ENCODE measurements around the gene SMG6. TPM values are rescaled to one million over a fixed set of nuclear protein-coding genes. Genes with fewer than 3 reads are reported as not detected.

Gene SMG6
- total and polyA plus RNA-seq, 2 donors (not counting 3 experiments of a cell fraction or from before 2014, with no cell fraction given), result 40.1 to 42.2 TPM

DNA sequence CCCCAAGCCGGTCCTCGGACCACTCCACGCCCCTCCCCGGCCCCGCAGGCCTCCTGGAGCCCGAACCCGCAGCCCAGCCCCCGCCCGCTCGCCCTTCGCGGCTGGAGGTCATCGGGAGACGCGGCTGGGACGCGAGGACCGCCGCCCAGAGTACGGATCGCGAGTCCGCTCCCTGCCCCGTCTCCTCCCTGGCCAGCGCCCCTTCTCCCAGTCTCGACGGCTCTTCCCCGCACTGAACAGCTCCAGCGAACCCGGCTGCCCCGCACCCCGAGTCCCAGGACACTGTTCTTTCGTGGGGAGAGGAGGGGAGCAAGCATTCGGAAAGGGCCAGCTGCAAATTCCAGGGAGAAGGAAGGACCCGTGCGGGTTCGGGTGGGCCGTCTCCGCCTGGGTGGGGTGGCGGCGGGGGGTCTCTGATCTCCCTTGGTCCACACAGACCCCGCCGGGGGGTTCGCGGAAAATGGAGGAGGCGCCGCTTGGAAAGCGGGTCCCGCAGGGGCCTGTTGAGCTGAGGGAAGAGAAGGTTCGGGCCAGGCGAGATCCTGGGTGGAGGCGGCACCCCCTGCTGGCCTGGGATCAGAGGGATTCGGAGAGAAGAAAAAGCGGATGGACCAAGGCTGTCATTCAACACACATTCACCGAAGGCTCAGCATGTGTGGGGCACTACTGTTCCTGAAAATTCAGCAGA is 277.8 kb downstream of the SMG6 start:
- Histone ChIP-seq H3K9me3 (replicated peaks; ENCODE audit: control insufficient read depth, insufficient read depth, low read length) (no peaks in the 10 kb centered on the region), H3K79me2 (ENCODE audit: control insufficient read depth, insufficient read depth, low read length) (no peaks in the 10 kb centered on the region), H3K4me1 (ENCODE audit: control insufficient read depth, extremely low read depth, insufficient read depth, low read length) (peaks cover 13% of the 10 kb centered on the region), H3K27ac (ENCODE audit: insufficient read depth, low read depth, low read length) (no peak overlapping the region), H2AFZ (ENCODE audit: low read depth, low read length) (peak overlapping the region; percentile 66), H3K27me3 (ENCODE audit: control insufficient read depth in 2 of 2, insufficient read depth in 2 of 2, low read length in 2 of 2) (peaks cover 34 to 35% of the 10 kb centered on the region in 2 experiments), H4K20me1 (replicated peaks; ENCODE audit: control insufficient read depth, extremely low read depth, insufficient read depth, low read length) (no peaks in the 10 kb centered on the region), H3K9ac (replicated peaks; ENCODE audit: extremely low read depth, insufficient read depth, low read length) (no peak overlapping the region), H3K9me1 (replicated peaks; ENCODE audit: control insufficient read depth, extremely low read depth, insufficient read depth, low read length) (no peaks in the 10 kb centered on the region), H3K4me3 (replicated peaks in 1 of 3; ENCODE audit: insufficient read depth in 1 of 3, low read depth in 1 of 3, low read length in 3 of 3) (peak overlapping the region; percentile 12 to 27 (median 13)), H3K4me2 (ENCODE audit: insufficient read depth, low read length) (peak overlapping the region; percentile 25), H3K36me3 (ENCODE audit: control insufficient read depth in 2 of 2, extremely low read depth in 1 of 2, insufficient read depth in 2 of 2, low read length in 2 of 2) (no peaks in the 10 kb centered on the region)
- DNase-seq (ENCODE audit: low read depth, low spot score) (peak; percentile 56), FAIRE-seq (no peak)
- intact Hi-C loops (cut with micrococcal nuclease) (loop anchor here (1.0 kb wide), 1 partner anchor 117 kb away; no protein-coding TSS in a partner anchor), dilution Hi-C loops (cut with MboI; ENCODE audit: extremely low pct_ligation_motif_present, low sequenced_read_pairs) (no loop called here)
- TF ChIP-seq MYC (IDR thresholded peaks at IDR 0.05; ENCODE audit: low read depth, low read length) (no peak), POLR2A (IDR thresholded peaks at IDR 0.05; ENCODE audit: low read depth, low read length) (no peak), EZH2 (IDR thresholded peaks at IDR 0.05; ENCODE audit: borderline replicate concordance, low read depth, low read length, severe bottlenecking) (peak; percentile 66), FOS (IDR thresholded peaks at IDR 0.05; ENCODE audit: borderline replicate concordance, insufficient read depth, low read length) (no peak), POLR2AphosphoS5 (IDR thresholded peaks at IDR 0.05; ENCODE audit: insufficient read depth, low read depth, low read length) (no peak), JUN (IDR thresholded peaks at IDR 0.05; ENCODE audit: borderline replicate concordance, insufficient read depth, insufficient read length, low read depth) (no peak), GATA2 (IDR thresholded peaks at IDR 0.05; ENCODE audit: insufficient read depth, insufficient read length, low read depth, low read length) (no peak), CTCF (IDR thresholded peaks at IDR 0.05; ENCODE audit: extremely low read depth in 1 of 2, insufficient read depth in 1 of 2, low read depth in 1 of 2, low read length in 2 of 2) (peak; percentile 60 to 72)
- TF ChIP-seq, protein P1, sequence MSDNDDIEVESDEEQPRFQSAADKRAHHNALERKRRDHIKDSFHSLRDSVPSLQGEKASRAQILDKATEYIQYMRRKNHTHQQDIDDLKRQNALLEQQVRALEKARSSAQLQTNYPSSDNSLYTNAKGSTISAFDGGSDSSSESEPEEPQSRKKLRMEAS (IDR thresholded peaks at IDR 0.05; ENCODE audit: insufficient read depth, insufficient read length), result no peak
- no TSS peak for BruUV-seq (replicated peaks)
- ChIA-PET POLR2A (no interaction called here), CTCF (interaction anchor here (0.7 to 9.5 kb wide), 29 partner anchors 12 to 367 kb away, joined by 3 to 270 read pairs (median 4); partner anchors contain the start of gene OVCA2)
